HCT116 (cell line): ENCODE measurements around the gene EHD3.

Source experiments
- CTCF ChIP-seq, 3 experiments: fragments of 200-600 bp in 1 of 3; sonication (generic) in 1 of 3; IDR thresholded peaks in 2 of 3; conservative IDR thresholded peaks in 1 of 3; 2 replicates each; pipeline ENCODE4 v1.5.1; 2012 to 2017; ENCODE audit warnings: low read depth in 2 of 3, low read length in 2 of 3, antibody characterized with exemption in 1 of 3, borderline replicate concordance in 1 of 3, control low read depth in 1 of 3, mild to moderate bottlenecking in 1 of 3, mixed read lengths in 1 of 3, mixed run types in 1 of 3, moderate library complexity in 1 of 3; ENCODE audit not compliant: insufficient read depth in 1 of 3
- POLR2AphosphoS5 ChIP-seq: IDR thresholded peaks from 2 replicates; pipeline ENCODE4 v1.6.1; 2011; ENCODE audit warnings: mild to moderate bottlenecking, low read depth, low read length, moderate library complexity
- TF ChIP-seq, protein P1 (sequence below): IDR thresholded peaks from 2 replicates; pipeline ENCODE4 v1.6.1; 2012

GRCh38 chr2:31223026-31223425 lies 10.9 kb upstream of the EHD3 start:
- TF ChIP-seq, protein P1, sequence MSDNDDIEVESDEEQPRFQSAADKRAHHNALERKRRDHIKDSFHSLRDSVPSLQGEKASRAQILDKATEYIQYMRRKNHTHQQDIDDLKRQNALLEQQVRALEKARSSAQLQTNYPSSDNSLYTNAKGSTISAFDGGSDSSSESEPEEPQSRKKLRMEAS = no peak
- TF ChIP-seq CTCF (IDR thresholded peaks at IDR 0.05 in 2 of 3, conservative IDR thresholded peaks at IDR 0.05 in 1 of 3; ENCODE audit: borderline replicate concordance in 1 of 3, insufficient read depth in 1 of 3, low read depth in 2 of 3, low read length in 2 of 3) (no peak), POLR2AphosphoS5 (no peak)
